ENCODE data around the gene MIP. TPM values are rescaled to one million over a fixed set of nuclear protein-coding genes. Genes with fewer than 3 reads are reported as not detected.
"Not testable (repeated sequence)": the region's sequence is repeated elsewhere in the genome, so short reads cannot be mapped to it uniquely, and the experiment has no call there.

Gene MIP
- total RNA-seq (2016; rRNA removed; fragmentation: Illumina TruSeq; extraction: Trizol) (not detected in 2 replicates), polyA plus RNA-seq (2011; rRNA removed) (0.14 TPM in 1 of 2 replicates, not detected in the other), polyA minus RNA-seq (2011; rRNA and poly(A)+ RNA removed; ENCODE audit: low replicate concordance) (0.16 TPM in 2 replicates), Bru-seq, nascent RNA (not detected), BruChase-seq, experiment 1, labeled RNA remaining after a 6-hour chase (not detected), BruChase-seq, experiment 2, labeled RNA remaining after a 2-hour chase (not detected)
- 0.18 and 0.51 TPM in 2 replicates for total RNA-seq (2016; cell fraction: cytosol; rRNA removed; fragmentation: Illumina TruSeq; extraction: Trizol; ENCODE audit: low read depth)
- total RNA-seq (2016; cell fraction: insoluble cytoplasmic fraction; rRNA removed; fragmentation: Illumina TruSeq; extraction: Trizol): 0.19 TPM in 1 of 2 replicates, not detected in the other
- not detected in 2 replicates for total RNA-seq (2016; cell fraction: membrane; rRNA removed; fragmentation: Illumina TruSeq; extraction: Trizol)
- not detected in 2 replicates for total RNA-seq (2016; cell fraction: nucleus; rRNA removed; fragmentation: Illumina TruSeq; extraction: Trizol)
- not detected in 2 replicates for polyA plus RNA-seq (2011; cell fraction: cytosol; rRNA removed)
- not detected in 2 replicates for polyA plus RNA-seq (2011; cell fraction: nucleus; rRNA removed)
- 0.16 TPM in 1 of 2 replicates, not detected in the other for polyA plus RNA-seq (2012)
- polyA plus RNA-seq (2016; cell fraction: cytosol; fragmentation: Illumina TruSeq; extraction: Trizol; ENCODE audit: low read depth): not detected in 2 replicates
- not detected in 2 replicates for polyA plus RNA-seq (2016; cell fraction: insoluble cytoplasmic fraction; fragmentation: Illumina TruSeq; extraction: Trizol; ENCODE audit: low read depth)
- not detected in 2 replicates for polyA plus RNA-seq (2016; cell fraction: membrane; fragmentation: Illumina TruSeq; extraction: Trizol; ENCODE audit: low read depth)
- not detected in 2 replicates for polyA plus RNA-seq (2016; cell fraction: nucleus; fragmentation: Illumina TruSeq; extraction: Trizol; ENCODE audit: insufficient read depth, low read depth)
- not detected in 2 replicates for polyA minus RNA-seq (2011; cell fraction: cytosol; rRNA and poly(A)+ RNA removed)
- not detected in 2 replicates for polyA minus RNA-seq (2011; cell fraction: nucleus; rRNA and poly(A)+ RNA removed)
- long read RNA-seq, experiment 1: 0 reads
- long read RNA-seq, experiment 2: 0 reads

DNA sequence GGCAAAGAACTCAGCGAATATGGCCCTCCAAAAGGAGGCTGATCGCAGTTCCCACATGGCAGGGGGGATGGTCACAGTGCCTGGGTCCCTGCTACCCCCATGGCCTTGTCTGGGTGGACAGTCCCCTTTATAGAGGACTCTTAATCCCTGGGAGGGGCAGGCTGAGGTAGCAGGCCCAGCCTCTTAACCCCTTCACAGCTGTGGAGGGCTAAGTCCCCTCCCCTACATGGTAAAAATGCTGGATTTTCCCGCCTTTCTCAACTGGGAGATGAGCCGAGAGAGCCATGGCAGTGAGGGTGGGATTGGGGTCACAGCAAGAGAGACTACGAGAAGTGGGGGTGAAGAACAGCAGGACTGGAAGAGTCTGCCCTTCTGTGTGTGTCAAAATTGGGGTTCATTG lies at the start of gene MIP:
MIP (minus strand) TSS at position 101 of the 400 bp plus-strand sequence; CDS start at position 57, 44 bp downstream.
- H3K4me3 ChIP-seq (replicated peaks in 1 of 3; ENCODE audit: insufficient read depth in 1 of 3, low read depth in 2 of 3, low read length in 3 of 3): peak within 1 kb of the TSS in 1 of 3 experiments; percentile 24; a peak in 1 of 6 replicates
- H3K9ac ChIP-seq (ENCODE audit: insufficient read depth, low read depth, low read length): no peak within 1 kb of the TSS
- no peaks in the 10 kb centered on the region for H3K79me2 ChIP-seq (ENCODE audit: insufficient read depth, low read length)
- POLR2A ChIA-PET: interaction anchor here (0.6 to 1.4 kb wide), 2 partner anchors 9 to 121 kb away, joined by 3 to 4 read pairs; partner anchors contain the start of gene PAN2
- DNase-seq (ENCODE audit: low spot score): no peak
- ATAC-seq: no peak
- no TSS peak for BruUV-seq (replicated peaks)
- intact Hi-C loops (cut with micrococcal nuclease; ENCODE audit: unreplicated experiment): no loop called here
- no peaks in the 10 kb centered on the region for H4K20me1 ChIP-seq (ENCODE audit: insufficient read depth, low read length)
- peaks cover 47% of the 10 kb centered on the region for H3K4me1 ChIP-seq (ENCODE audit: insufficient read depth, low read length)
- no peak within 1 kb of the TSS for H3K27ac ChIP-seq (ENCODE audit: extremely low read length, insufficient read depth, low read length)
- H3K4me2 ChIP-seq (ENCODE audit: low read depth, low read length): peak within 1 kb of the TSS; percentile 36
- no peak for TF ChIP-seq ZNF3 (CRISPR knock-in tag; IDR thresholded peaks at IDR 0.05)
- no peak for TF ChIP-seq RBAK (CRISPR knock-in tag; IDR thresholded peaks at IDR 0.05)
- no peak for TF ChIP-seq U2AF1 (optimal IDR thresholded peaks at IDR 0.05; ENCODE audit: low read depth, low read length)
- TF ChIP-seq YEATS4 (CRISPR knock-in tag; IDR thresholded peaks at IDR 0.05; ENCODE audit: borderline replicate concordance): no peak
- no peak for TF ChIP-seq ZNF570 (CRISPR knock-in tag; IDR thresholded peaks at IDR 0.05; ENCODE audit: borderline replicate concordance)
- TF ChIP-seq, protein P1, sequence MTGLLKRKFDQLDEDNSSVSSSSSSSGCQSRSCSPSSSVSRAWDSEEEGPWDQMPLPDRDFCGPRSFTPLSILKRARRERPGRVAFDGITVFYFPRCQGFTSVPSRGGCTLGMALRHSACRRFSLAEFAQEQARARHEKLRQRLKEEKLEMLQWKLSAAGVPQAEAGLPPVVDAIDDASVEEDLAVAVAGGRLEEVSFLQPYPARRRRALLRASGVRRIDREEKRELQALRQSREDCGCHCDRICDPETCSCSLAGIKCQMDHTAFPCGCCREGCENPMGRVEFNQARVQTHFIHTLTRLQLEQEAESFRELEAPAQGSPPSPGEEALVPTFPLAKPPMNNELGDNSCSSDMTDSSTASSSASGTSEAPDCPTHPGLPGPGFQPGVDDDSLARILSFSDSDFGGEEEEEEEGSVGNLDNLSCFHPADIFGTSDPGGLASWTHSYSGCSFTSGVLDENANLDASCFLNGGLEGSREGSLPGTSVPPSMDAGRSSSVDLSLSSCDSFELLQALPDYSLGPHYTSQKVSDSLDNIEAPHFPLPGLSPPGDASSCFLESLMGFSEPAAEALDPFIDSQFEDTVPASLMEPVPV (CRISPR knock-in tag; IDR thresholded peaks at IDR 0.05): no peak
- CTCF ChIA-PET (ENCODE audit: low intra/inter-chr PET ratio, low total read pairs): no interaction called here
- 0 out of 5 replicates have a peak, but pooled peaks cover 0 to 4% of the 10 kb centered on the region in 2 experiments for H3K27me3 ChIP-seq (ENCODE audit: control insufficient read depth in 1 of 2, insufficient read depth in 2 of 2, low read length in 2 of 2)
- H3K36me3 ChIP-seq (replicated peaks in 1 of 2; ENCODE audit: control insufficient read depth in 1 of 2, insufficient read depth in 2 of 2, low read length in 2 of 2): no peaks in the 10 kb centered on the region
- in situ Hi-C loops (cut with HindIII; ENCODE audit: extremely low pct_ligation_motif_present, low pct_unique_long_range_greater_than_20kb): no loop called here
- FAIRE-seq: no peak
- no peaks in the 10 kb centered on the region for H3K9me3 ChIP-seq (ENCODE audit: low read length)
- WGBS (ENCODE audit: low lambda C conversion rate): 64% methylated on average over 5 of the region's 5 CpGs
- H2AFZ ChIP-seq (ENCODE audit: low read length): peak within 1 kb of the TSS; percentile 6

DNA sequence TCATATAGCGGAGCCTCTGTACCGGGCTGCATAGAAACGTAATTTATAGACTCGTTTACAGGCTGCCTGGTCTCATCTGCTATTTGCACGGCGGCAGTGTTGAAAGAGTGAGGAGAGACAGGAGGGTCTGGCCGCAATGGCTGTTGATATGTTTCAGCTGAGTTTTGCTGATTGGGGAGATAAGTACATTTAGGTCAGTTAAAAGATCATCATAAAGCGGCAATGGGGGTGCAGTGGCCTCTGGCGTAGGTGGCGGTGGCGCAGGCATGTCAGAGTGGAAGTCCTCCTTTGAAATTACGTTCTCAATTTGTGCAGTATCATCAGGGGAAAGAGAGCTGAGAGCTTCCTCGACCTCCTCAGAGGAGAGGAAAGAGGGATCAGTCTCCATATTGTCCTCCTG lies 45.4 kb upstream of the MIP start:
- H3K4me3 ChIP-seq (replicated peaks in 1 of 3; ENCODE audit: insufficient read depth in 1 of 3, low read depth in 2 of 3, low read length in 3 of 3); H3K9me3 ChIP-seq (ENCODE audit: low read length); BruUV-seq (replicated peaks); H3K36me3 ChIP-seq (replicated peaks in 1 of 2; ENCODE audit: control insufficient read depth in 1 of 2, insufficient read depth in 2 of 2, low read length in 2 of 2); ATAC-seq; H3K4me2 ChIP-seq (ENCODE audit: low read depth, low read length); H3K27me3 ChIP-seq (ENCODE audit: control insufficient read depth in 1 of 2, insufficient read depth in 2 of 2, low read length in 2 of 2); intact Hi-C loops (cut with micrococcal nuclease; ENCODE audit: unreplicated experiment); CTCF ChIA-PET (ENCODE audit: low intra/inter-chr PET ratio, low total read pairs); in situ Hi-C loops (cut with HindIII; ENCODE audit: extremely low pct_ligation_motif_present, low pct_unique_long_range_greater_than_20kb); H3K4me1 ChIP-seq (ENCODE audit: insufficient read depth, low read length); H2AFZ ChIP-seq (ENCODE audit: low read length); H3K79me2 ChIP-seq (ENCODE audit: insufficient read depth, low read length); H3K9ac ChIP-seq (ENCODE audit: insufficient read depth, low read depth, low read length); POLR2A ChIA-PET; H3K27ac ChIP-seq (ENCODE audit: extremely low read length, insufficient read depth, low read length); FAIRE-seq; H4K20me1 ChIP-seq (ENCODE audit: insufficient read depth, low read length); DNase-seq (ENCODE audit: low spot score): not testable (repeated sequence)
- WGBS (ENCODE audit: low lambda C conversion rate): 57% methylated on average over 13 of the region's 13 CpGs

- H3K4me1 ChIP-seq (ENCODE audit: insufficient read depth, low read length); H3K36me3 ChIP-seq (replicated peaks in 1 of 2; ENCODE audit: control insufficient read depth in 1 of 2, insufficient read depth in 2 of 2, low read length in 2 of 2); POLR2A ChIA-PET; intact Hi-C loops (cut with micrococcal nuclease; ENCODE audit: unreplicated experiment); H2AFZ ChIP-seq (ENCODE audit: low read length); FAIRE-seq; DNase-seq (ENCODE audit: low spot score); H3K4me3 ChIP-seq (replicated peaks in 1 of 3; ENCODE audit: insufficient read depth in 1 of 3, low read depth in 2 of 3, low read length in 3 of 3); H3K9me3 ChIP-seq (ENCODE audit: low read length); ATAC-seq; BruUV-seq (replicated peaks); CTCF ChIA-PET (ENCODE audit: low intra/inter-chr PET ratio, low total read pairs); H3K79me2 ChIP-seq (ENCODE audit: insufficient read depth, low read length); H3K4me2 ChIP-seq (ENCODE audit: low read depth, low read length); H4K20me1 ChIP-seq (ENCODE audit: insufficient read depth, low read length); in situ Hi-C loops (cut with HindIII; ENCODE audit: extremely low pct_ligation_motif_present, low pct_unique_long_range_greater_than_20kb); H3K9ac ChIP-seq (ENCODE audit: insufficient read depth, low read depth, low read length); H3K27ac ChIP-seq (ENCODE audit: extremely low read length, insufficient read depth, low read length); H3K27me3 ChIP-seq (ENCODE audit: control insufficient read depth in 1 of 2, insufficient read depth in 2 of 2, low read length in 2 of 2): not testable (repeated sequence)
- 35% methylated on average over 8 of the region's 9 CpGs for WGBS (ENCODE audit: low lambda C conversion rate)
Measured at GRCh38 chr12:56499452-56499851, 45.0 kb upstream of the MIP start.

Measured in HepG2 (cell line).